ENCODE results near the gene CASP14. TPM values are rescaled to one million over a fixed set of nuclear protein-coding genes. Genes with fewer than 3 reads are reported as not detected.

The CASP14 gene
- polyA plus RNA-seq, 1 donor from 2014 or later: not detected

GRCh38 chr19:15081911-15082310, 32.6 kb downstream of the CASP14 start, which contains the start of gene OR1I1:
TSS of gene OR1I1 (plus strand) at chr19:15082211. CDS start at chr19:15087066, 4,855 bp downstream.
- peaks cover 3% of the 10 kb centered on the region for H3K27me3 ChIP-seq (ENCODE audit: insufficient read depth, low read depth, low read length)
- H3F3A ChIP-seq (ENCODE audit: insufficient read depth, low read length, poor library complexity, severe bottlenecking): no peaks in the 10 kb centered on the region

DNA sequence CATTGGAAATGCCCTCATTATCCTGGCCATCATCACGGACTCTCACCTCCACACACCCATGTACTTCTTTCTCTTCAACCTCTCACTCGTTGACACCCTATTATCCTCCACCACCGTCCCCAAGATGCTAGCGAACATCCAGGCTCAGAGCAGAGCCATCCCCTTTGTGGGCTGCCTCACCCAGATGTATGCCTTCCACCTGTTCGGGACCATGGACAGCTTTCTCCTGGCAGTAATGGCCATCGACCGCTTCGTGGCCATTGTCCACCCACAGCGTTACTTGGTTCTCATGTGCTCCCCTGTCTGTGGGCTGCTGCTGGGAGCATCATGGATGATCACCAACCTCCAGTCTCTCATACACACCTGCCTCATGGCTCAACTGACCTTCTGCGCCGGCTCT, 37.9 kb downstream of the CASP14 start:
- no peaks in the 10 kb centered on the region for H3K36me3 ChIP-seq (ENCODE audit: insufficient read depth, low read length)
- H3K9me3 ChIP-seq (ENCODE audit: low read length): no peaks in the 10 kb centered on the region
- no peak overlapping the region for H3K9ac ChIP-seq (ENCODE audit: low read length)
- H2AFZ ChIP-seq (ENCODE audit: low read depth, low read length): no peak overlapping the region
- H3K27ac ChIP-seq (ENCODE audit: low read length): no peak overlapping the region
- no peaks in the 10 kb centered on the region for H4K20me1 ChIP-seq (ENCODE audit: insufficient read depth)
- no peak overlapping the region for H3K4me3 ChIP-seq (ENCODE audit: low read length)
- no peaks in the 10 kb centered on the region for H3K79me2 ChIP-seq (replicated peaks; ENCODE audit: insufficient read depth, low read length)
- H3K27me3 ChIP-seq (ENCODE audit: insufficient read depth, low read depth, low read length): peaks cover 8% of the 10 kb centered on the region
- no peaks in the 10 kb centered on the region for H3F3A ChIP-seq (ENCODE audit: insufficient read depth, low read length, poor library complexity, severe bottlenecking)
- H3K9me2 ChIP-seq (ENCODE audit: insufficient read depth, low read length): no peaks in the 10 kb centered on the region
- H3K4me2 ChIP-seq (ENCODE audit: low read length): no peak overlapping the region
- no peak for TF ChIP-seq REST (IDR thresholded peaks at IDR 0.05; ENCODE audit: borderline replicate concordance)
- TF ChIP-seq EZH2 (IDR thresholded peaks at IDR 0.05; ENCODE audit: borderline replicate concordance, insufficient read depth, low read length, poor library complexity, severe bottlenecking): no peak
- no peak for TF ChIP-seq TAF1 (IDR thresholded peaks at IDR 0.05; ENCODE audit: low read depth)
- TF ChIP-seq CTCF (IDR thresholded peaks at IDR 0.05; ENCODE audit: poor library complexity, severe bottlenecking): no peak
- TF ChIP-seq MXI1 (conservative IDR thresholded peaks at IDR 0.05; ENCODE audit: poor library complexity, severe bottlenecking): no peak
- no peak for TF ChIP-seq RAD21 (conservative IDR thresholded peaks at IDR 0.05)
- TF ChIP-seq POLR2AphosphoS5 (IDR thresholded peaks at IDR 0.05): no peak

More at GRCh38 chr19:15081911-15082310, 32.6 kb downstream of the CASP14 start, which contains the start of gene OR1I1:
- TF ChIP-seq EZH2 (IDR thresholded peaks at IDR 0.05; ENCODE audit: borderline replicate concordance, insufficient read depth, low read length, poor library complexity, severe bottlenecking) (no peak), EP300 (conservative IDR thresholded peaks at IDR 0.05; ENCODE audit: poor library complexity, severe bottlenecking) (no peak), RAD21 (conservative IDR thresholded peaks at IDR 0.05) (no peak), TAF1 (IDR thresholded peaks at IDR 0.05; ENCODE audit: low read depth) (no peak), POLR2AphosphoS5 (IDR thresholded peaks at IDR 0.05) (no peak), SMC3 (conservative IDR thresholded peaks at IDR 0.05; ENCODE audit: poor library complexity) (no peak), REST (IDR thresholded peaks at IDR 0.05; ENCODE audit: borderline replicate concordance) (no peak), CTCF (IDR thresholded peaks at IDR 0.05; ENCODE audit: poor library complexity, severe bottlenecking) (no peak), MXI1 (conservative IDR thresholded peaks at IDR 0.05; ENCODE audit: poor library complexity, severe bottlenecking) (no peak)
- Histone ChIP-seq H3K4me2 (ENCODE audit: low read length) (no peak within 1 kb of the TSS), H3K36me3 (ENCODE audit: insufficient read depth, low read length) (no peaks in the 10 kb centered on the region), H3K27ac (ENCODE audit: low read length) (no peak within 1 kb of the TSS), H2AFZ (ENCODE audit: low read depth, low read length) (no peak within 1 kb of the TSS), H3K9me2 (ENCODE audit: insufficient read depth, low read length) (no peaks in the 10 kb centered on the region), H3K9me3 (ENCODE audit: low read length) (no peaks in the 10 kb centered on the region), H3K9ac (ENCODE audit: low read length) (no peak within 1 kb of the TSS), H4K20me1 (ENCODE audit: insufficient read depth) (no peaks in the 10 kb centered on the region), H3K79me2 (replicated peaks; ENCODE audit: insufficient read depth, low read length) (no peaks in the 10 kb centered on the region), H3K4me3 (ENCODE audit: low read length) (no peak within 1 kb of the TSS)
